ENCODE results near the gene ABL1.
A peak's percentile ranks its signal among the peaks of the same experiment; 100 is the strongest.
"Not testable (repeated sequence)": the region's sequence is repeated elsewhere in the genome, so short reads cannot be mapped to it uniquely, and the experiment has no call there.

ABL1 gene

DNA sequence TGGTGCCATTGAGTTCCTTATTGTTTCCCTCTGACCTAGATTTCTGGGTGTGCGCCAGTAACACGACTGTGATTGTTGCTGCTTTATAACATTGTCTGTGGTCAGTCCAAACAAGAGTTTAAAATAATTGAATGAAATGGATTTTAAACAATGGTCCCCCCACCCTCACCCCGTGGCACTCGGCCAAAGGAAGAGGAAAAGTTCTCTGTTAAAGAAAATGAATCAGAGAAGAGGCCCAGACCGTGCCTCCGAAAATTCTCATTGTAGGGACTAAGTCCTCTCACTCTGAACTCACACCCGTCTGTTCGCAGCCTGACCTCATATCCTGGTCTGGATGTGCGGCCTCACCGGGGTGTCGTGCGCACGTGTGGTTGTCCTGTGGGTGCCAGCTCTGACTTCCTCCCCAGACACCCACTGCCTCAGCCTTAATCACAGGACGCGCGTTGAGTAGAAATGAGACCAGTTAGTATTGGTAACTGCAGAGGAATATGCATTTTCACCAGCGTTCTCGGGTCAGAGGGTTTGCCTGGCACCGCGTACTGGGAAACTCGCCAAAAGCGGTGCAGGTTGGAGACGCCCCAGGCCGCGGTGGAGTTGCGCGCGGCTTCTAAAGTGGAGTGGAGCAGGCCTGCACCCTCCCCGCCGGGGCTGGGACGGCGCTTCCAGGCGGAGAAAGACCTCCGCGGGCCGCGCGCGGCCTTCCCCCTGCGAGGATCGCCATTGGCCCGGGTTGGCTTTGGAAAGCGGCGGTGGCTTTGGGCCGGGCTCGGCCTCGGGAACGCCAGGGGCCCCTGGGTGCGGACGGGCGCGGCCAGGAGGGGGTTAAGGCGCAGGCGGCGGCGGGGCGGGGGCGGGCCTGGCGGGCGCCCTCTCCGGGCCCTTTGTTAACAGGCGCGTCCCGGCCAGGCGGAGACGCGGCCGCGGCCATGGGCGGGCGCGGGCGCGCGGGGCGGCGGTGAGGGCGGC, at the start of gene ABL1:
Gene ABL1, plus strand, starts transcription at position 884 of the 966 bp plus-strand sequence. CDS start 193 bp downstream, outside the sequence.
- DNase-seq: peak; percentile 49

DNA sequence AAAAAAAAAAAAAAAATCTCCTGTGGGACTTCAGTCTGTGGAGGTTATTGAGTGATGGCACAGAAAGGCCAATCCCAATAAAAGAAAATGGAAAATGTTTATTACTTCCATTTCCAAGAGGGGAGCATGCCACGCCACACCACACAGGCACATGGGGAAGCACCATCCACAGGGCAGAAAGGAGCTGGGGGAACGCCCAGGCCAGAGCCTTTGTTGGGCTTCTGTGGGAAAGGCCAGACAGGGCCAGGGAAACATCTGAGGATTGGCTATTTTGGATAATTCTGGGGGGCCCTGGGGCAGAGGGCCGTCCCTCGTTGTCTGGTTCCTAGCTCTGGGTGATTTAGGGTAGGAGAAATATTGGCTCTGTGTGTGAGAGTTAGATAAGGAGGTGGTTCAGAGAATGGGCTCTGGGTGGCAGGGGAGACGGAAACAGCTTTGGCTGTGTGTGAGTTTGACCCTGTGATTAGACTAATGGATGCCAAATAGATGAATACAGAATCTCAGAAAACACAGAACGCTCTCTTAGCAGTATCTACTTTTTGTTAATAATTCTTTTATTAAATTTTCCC, 49.0 kb upstream of the ABL1 start:
- DNase-seq: no peak

DNA sequence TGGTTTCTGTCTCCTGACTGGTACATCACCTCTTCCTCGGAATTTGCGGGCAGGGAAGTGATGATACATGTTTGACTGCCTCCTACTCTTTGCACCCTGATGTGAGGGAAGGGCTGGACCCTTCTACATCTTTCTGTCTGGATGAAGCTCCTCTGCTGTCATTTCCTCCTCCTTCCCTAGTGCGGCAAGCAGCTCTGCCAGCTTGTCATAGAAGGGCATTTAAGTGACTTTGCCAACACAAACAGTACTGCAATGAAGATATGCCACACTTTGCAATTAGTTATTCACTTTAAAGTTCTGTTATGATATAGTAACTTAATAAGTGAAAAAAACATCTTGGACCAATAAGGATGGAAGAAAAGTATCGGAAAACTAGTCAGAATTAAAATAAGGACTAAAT, 48.5 kb upstream of the ABL1 start:
- DNase-seq: no peak

DNA sequence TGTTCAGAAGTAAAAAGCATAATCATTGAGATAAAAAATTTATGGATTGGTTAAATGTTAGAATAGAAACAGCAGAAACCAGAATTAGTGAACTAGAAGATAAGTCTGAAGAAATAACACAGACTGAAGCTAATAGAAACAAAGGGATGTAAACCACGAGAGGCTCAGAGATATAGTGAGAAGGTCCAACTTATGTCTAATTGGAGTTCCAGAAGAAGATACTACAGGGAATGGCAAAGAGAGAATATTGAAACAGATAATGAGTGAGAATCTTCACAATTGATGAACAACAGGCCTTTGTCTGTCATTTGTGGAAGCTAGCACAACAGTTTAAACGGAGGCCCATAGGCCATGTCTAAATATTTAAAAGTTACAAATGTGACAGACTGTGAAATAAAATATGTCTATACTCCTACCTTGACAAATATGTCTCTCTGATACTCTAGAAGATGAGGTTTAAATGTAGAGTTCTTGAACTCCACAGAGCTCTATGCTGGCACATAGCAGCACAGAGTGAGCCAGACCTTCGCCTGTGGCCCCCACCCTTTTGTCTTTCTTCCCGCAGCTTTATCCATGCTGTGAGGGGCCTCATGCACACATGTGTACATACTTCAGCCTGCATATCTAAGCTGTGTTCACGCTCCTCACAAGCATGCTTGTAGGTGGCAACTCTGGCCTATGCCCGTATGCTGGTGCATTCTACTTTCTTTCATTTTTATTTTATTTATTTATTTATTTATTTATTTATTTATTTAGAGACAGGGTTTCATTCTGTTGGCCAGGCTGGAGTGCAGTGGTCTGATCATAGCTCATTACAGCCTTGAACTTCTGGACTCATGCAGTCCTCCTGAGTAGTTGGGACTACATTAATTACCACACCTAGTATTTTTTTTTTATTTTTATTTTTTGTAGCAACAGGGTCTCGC, 45.0 kb upstream of the ABL1 start:
- DNase-seq: no peak

DNA sequence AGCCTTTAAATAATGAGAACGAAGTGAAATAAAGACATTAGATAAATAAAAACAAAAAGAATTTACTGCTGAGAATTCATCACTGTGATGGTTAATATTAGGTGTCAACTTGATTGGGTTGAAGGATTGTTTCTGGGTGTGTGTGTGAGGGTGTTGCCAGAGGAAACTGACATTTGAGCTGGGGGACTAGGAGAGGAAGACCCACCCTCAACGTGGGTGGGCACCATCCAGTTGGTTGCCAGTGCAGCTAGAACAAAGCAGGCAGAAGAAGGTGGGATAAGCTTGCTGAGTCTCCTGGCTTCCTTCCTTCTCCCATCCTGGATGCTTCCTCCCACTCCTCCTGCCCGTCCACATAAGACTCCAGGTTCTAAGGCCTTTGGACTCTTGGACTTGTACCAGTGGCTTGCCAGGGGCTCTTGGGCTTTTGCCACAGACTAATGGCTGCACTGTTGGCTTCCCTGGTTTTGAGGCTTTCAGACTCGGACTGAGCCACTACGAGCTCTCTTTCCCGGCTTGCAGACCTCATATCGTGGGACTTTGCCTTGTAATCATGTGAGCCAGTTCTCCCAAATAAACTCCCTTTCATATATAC, 43.7 kb upstream of the ABL1 start:
- no peak for DNase-seq

DNA sequence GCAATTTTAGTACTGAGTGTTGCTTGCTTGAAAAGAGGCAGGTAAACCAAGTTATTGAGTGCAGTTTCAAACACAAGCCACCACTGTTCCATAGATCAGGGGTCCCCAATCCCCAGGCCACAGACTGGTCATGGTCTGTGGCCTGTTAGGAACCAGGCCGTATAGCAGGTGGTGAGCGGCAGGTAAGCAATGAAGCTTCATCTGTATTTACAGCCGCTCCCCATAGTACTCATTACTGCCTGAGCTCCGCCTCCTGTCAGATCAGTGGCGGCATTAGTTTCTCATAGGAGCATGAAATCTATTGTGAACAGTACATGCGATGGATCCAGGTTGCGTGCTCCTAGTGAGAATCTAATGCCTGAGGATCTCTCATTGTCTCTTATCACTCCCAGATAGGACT, 41.5 kb upstream of the ABL1 start:
- no peak for DNase-seq

DNA sequence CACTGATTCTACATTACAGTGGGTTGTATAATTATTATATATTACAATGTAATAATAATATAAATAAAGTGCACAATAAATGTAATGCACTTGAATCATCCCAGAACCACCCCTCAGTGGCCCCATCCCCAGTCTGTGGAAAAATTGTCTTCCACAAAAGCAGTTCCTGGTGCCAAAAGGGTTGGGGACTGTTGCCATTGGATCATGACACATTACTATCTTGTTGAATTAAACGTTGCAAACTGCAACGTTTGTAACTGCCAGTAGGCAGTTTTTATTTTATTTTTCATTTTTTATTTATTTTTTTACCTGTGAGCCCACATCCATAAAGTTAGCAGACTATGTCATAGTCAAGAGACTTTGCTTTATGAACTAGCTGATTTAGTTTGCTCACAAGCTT, 41.0 kb upstream of the ABL1 start:
- not testable (repeated sequence) for DNase-seq

DNA sequence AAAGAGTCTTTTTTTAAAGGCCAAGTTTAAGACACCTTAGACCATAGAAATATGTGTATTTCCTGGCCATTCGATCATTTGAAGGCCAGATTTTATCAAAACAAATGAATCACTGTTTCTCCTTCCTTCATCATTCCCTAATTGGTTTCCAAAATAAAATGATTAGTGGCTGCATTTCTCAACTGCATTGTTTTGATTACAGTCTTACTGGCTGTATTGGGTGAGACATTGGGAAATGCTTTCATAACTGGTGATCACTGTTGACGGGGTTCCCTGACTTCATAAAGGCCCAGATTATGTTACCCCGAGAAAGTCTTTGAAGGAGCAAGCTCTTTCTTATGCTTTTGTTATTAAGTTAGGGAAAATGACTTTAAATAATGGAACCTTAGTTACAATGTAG, 40.6 kb upstream of the ABL1 start:
- DNase-seq: not testable (repeated sequence)

DNA sequence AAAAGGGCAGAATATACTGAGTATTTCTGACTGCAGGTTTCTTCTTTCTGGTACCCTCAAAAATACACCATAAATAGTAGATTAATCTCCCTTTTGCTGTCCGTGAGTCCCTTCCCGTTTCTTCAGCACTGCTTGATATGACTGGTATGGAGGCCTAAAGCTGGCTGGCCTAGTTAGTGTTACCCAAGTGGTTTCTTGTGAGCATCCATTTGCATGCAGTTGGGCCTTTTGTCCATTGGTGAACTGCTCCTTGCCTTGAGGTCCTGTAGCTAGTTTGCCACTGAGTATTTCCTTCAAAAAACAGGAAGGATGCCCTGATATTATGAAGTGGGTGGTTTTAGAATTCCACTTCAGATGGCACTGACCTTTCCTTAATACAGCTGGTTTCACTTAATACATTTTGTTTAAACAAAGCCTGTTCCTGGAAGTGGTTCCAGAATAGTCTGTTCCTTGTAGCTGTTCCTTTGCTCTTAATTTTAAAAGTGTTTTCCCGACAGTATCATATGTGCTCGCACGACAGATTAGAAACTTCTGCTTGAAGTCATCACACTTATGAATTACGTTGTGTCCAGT, 40.0 kb upstream of the ABL1 start:
- no peak for DNase-seq

DNA sequence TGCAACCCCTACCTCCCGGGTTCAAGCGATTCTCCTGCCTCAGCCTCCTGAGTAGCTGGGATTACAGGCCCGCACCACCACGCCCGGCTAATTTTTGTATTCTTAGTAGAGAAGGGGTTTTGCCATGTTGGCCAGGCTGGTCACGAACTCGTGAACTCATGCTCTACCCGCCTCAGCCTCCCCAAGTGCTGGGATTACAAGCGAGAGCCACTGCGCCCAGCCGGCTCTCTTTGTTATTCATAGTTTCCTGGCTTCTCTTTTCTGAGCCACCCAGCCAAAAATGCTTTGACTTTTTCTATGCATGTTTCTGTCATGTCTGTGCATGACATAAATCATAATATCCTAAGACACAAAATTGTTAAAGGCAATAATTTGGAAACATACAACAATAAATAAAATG, 31.9 kb upstream of the ABL1 start:
- not testable (repeated sequence) for DNase-seq

DNA sequence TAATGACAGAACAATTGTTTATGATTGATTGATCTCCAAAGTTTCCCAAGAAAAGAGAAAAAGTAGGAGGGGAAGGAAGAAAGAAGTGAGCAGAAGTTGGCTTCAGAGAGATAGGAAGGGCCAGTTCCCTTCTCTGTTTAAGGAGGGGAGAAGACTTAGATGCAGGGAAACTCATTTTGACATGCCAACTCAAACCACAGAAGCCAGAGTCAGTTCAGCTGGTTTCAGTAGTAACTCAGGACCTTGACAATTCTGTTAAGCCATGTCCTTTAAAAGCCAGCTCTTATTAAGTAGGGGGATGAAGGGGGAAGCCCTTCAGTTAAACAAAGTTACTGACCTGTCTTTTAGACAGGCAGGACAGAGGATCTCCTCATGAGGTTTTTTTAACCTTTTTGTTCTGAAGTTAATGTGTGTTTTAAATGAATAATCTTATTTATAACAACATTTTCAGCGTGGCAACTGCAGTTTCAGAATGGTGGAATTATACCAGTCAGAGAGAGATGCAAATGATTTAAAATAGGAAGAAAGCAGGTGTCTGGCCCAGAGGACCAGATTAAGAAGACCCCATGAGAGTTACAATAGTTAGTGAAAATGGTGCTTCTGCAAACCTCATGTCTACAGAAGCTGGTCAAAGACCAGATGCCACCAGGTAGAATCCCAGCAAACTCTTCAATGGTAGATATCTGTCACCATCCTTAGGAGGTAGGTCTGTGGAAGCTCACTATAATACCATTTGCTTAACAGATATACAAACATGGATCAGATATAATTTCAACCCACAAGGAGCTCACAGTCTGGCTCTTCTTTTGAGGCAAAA, 29.3 kb upstream of the ABL1 start:
- DNase-seq: no peak

DNA sequence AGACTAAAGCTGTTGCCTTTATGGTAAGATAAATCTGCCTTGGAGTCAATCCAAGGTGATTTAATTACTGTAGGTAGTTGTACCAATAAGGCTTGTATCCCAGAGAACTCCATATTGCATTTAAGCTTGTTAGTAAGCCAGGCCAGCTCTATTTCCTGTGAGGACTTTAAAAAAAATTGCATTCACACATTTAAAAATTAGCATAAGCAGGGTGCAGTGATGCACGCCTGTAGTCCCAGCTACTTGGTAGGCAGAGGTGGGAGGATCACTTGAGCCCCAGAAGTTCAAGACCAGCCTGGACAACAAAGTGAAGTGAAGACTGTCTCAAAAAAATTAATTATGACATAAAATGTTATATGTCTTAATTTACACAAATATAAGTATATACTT, 28.7 kb upstream of the ABL1 start:
- no peak for DNase-seq

DNA sequence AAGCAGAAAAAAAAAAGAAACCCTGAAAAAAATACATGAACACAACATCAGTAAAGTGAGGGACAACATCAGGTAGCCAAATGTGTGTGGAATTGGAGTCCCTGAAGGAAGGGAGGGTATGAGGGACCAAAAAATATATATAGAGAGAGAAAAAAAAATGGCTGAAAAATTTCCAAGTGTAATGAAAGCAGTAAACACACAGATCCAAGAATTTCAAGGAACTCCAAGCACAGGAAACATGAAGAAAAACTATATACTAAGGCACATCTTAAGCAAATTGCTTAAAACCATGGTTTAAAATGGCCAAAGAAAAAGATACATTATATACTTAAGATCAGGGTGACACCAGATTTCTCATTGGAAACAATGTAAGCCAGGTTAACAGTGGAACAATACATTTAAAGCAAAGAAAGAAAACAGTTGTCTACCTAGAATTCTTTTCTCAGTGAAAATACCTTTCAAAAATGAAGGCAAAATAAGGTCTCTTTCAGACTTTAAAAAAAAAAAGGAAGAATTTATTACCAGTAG, 24.4 kb upstream of the ABL1 start:
- no peak for DNase-seq

DNA sequence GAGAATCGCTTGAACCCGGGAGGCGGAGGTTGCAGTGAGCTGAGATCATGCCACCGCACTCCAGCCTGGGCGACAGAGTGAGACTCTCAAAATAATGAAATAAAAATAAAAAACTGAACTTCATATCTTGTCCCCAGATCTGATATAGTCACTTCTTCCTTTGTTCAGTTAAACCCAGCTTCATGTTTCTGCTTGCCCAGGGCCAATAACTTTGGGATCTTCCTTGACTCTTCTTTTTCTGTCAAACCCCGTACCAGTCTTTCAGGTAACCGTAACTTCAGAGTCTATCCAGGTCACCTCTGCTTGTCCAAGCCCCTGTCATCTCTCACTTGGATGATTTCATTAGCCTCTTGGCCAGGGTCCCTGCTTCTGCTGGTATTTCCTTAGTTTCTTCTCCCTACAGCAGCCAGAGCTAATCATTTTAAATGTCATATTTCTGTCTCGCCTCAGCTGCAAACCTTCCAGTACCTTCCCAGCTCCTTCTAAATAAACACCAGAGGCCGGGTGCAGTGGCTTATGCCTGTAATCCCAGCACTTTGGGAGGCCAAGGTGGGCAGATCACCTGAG, 19.7 kb upstream of the ABL1 start:
- no peak for DNase-seq

DNA sequence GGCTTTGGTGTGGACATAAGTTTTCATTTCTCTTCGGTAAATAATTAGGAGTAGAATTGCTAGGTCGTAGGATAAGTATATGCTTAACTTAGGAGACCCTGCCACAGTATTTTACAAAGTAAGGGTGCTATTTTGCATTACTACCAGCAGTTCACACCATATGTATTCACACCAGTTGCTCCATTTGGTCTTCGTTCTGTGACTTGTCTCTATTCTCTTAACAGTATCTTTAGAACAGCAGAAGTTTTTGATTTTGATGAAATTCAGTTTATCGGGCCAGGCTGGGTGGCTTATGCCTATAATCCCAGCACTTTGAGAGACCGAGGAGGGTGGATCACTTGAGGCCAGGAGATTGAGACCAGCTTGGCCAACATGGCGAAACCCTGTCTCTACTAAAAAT, 17.1 kb upstream of the ABL1 start:
- DNase-seq: no peak

DNA sequence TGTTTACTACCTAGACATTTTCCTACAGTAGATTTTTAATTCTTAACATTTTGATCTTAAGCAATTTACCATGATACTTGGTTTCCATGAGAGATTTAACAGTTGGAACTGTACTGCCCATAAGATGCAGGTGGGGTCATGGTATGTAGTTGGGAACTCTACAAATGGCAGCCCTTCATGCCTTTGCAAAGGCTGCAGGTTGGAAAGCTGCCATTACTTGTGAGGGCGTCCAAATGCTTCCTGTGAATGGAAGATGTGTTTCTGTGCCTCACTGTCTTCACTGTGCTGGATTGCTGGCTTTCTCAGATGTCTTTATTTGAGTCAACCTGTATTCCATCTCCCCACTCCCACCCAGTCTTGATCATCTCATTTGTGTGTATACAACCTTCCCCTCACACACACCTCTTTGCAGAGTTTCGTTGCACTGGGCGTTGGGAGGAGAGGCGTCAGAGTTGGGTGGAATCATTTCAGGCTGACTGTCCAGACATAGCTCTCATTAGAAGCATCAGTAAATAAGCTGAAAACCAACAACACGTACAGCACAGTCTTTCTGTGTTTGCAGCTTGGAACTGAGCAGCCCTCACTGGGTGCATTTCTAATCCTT, 14.8 kb upstream of the ABL1 start:
- DNase-seq: no peak

DNA sequence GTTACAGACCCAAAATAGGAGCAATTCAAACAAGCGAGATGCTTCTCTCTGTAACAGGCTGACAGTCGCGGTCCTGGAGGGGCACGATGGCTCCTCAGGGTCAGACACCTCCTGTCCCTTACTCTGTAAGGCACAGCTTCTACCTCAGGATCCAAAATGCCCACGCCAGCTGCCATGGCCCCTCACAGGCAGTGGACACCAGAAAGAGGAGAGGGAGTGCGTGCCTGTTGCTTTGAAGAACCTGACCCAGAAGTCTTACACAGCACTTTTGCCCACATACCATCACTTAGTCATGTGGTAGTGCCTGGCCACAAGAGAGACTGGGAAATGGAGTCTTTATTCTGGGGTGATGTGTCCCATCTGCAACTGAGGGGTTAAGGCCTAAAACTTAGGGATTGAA, 11.6 kb upstream of the ABL1 start:
- no peak for DNase-seq

DNA sequence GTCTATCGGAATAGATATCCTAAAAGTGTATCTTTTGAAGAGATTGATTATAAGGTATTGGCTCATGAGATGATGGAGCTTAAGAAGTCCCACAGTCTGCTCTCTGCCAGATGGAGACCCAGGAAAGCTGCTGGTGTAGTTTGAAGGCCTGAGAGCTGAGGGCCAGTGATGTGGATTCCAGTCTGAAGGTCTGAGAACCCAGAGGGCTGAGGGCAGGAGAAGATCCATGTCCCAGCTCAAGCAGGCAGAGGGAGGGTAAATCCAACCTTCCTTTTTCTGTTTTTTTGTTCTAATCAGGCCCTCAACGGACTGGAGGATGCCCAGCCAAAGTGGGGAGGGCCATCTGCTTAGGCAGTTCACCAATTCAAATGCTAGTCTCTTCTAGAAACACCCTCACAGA, 11.0 kb upstream of the ABL1 start:
- DNase-seq: no peak

DNA sequence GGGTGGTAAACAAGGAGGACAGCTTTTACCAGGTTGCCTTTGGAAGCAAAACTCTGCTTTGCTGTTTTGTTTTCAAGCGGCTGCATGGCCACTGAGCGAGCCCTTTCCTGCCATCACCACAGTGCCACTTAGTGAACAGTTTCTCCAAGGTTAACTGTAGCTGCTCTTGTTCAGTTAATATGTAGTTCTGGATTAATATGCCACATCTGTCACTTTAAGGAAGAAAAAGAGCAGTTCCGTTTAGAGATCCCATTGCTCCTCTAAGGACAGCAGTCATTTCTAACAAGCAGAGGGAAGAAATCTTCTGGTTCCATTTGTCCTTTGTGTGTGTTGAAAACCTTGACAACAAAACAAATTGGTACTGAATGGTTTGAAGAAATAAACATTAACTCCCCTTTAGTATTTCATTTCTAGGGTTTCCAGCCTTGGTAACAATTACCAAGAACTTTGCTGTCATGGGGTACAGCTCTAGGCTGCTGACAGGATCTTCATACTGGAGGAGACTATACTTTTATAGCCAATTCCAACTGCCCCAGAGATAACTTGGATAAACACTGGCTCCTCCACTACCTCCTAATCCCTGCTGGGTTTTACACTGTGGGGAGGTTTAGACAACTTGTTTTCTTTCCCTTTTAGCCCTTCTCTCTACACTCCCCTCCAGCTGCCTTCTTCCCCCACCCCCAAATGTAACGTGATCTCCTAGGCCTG, 10.3 kb upstream of the ABL1 start:
- DNase-seq: no peak

DNA sequence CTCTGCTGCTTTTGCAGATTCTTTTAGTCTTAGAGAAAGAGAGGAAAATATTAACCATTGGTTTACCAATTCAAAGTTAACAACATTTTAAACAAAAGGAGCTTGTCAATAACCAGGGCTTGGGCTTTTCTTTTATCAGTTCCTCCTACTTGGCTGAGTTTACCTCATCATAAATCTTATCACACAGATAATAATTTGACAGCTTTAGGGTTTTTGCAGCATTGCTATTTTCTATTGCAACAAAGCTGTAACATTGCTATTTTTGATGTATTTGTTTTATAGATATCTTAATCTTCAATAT, 9.8 kb upstream of the ABL1 start:
- no peak for DNase-seq
